ENCODE measurements around the gene JAKMIP2.

DNA sequence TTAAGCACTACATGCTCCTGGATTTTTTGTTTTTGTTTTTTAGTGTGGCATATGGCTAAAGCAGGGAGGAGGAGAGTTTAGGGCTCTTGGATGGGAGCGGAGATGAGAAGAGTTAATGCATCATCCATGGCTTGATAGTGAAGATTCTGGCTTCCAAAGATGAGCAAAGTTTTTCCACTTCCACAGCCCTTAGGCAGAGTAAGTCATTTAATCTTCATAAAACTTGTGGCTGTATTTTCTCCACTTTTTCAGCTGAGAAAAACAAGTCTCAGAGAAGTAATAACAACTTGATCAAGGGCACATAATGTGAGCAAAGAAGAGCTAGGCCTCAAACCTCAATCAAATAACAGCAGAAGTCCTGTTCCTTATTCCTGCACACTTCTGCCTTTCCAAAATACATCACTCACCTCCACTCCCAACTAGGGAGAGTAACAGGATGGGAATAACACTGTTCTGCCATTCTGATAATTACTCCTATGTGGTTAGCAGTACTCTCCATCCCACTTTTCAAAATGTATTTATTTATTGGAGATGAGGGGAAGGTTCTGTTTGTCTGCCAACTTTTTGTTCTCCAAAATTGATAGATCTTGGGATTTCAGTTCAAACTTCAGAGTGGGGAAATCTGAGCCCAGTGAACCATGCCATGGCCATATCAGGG, 218.9 kb downstream of the JAKMIP2 start:
- TF ChIP-seq CTCF (IDR thresholded peaks at IDR 0.05), result no peak
- no peak for TF ChIP-seq POLR2A (IDR thresholded peaks at IDR 0.05)

Measured in Peyer's patch (tissue), 4 donors.